Loucy (cell line): ENCODE results near the gene LKAAEAR1.
A peak's percentile ranks its signal among the peaks of the same experiment; 100 is the strongest.

Experiments
- H2AFZ ChIP-seq: fragments of 200-600 bp; sonication (generic); 2 replicates; pipeline ENCODE4 v1.6.0; 2016; ENCODE audit warnings: antibody characterized with exemption, mild to moderate bottlenecking, low read length, moderate library complexity
- H3F3A ChIP-seq: fragments of 200-600 bp; 2 replicates; pipeline ENCODE4 v1.6.0; 2016; ENCODE audit warnings: antibody characterized with exemption, low read depth, mild to moderate bottlenecking
- H3K27me3 ChIP-seq: fragments of 200-600 bp; sonication (generic); 2 replicates; pipeline ENCODE4 v1.6.1; 2014; ENCODE audit warnings: low read length, mild to moderate bottlenecking; ENCODE audit not compliant: insufficient read depth, poor library complexity, severe bottlenecking
- H3K36me3 ChIP-seq: fragments of 200-600 bp; sonication (generic); 2 replicates; pipeline ENCODE4 v1.6.1; 2016; ENCODE audit warnings: low read length; ENCODE audit not compliant: insufficient read depth
- H3K4me1 ChIP-seq: fragments of 200-600 bp; sonication (generic); 2 replicates; pipeline ENCODE4 v1.5.1; 2014; ENCODE audit warnings: low read length, mild to moderate bottlenecking; ENCODE audit not compliant: insufficient read depth, poor library complexity, severe bottlenecking
- H3K4me2 ChIP-seq: fragments of 200-600 bp; sonication (generic); 2 replicates; pipeline ENCODE4 v1.6.0; 2014; ENCODE audit warnings: antibody characterized with exemption, low read length, low read depth, mild to moderate bottlenecking; ENCODE audit not compliant: poor library complexity, severe bottlenecking
- H3K4me3 ChIP-seq: fragments of 200-600 bp; sonication (generic); 2 replicates; pipeline ENCODE4 v1.5.1; 2014; ENCODE audit warnings: low read length, mild to moderate bottlenecking, mixed read lengths; ENCODE audit not compliant: poor library complexity, severe bottlenecking
- H3K79me2 ChIP-seq: fragments of 200-600 bp; sonication (generic); 2 replicates; pipeline ENCODE4 v1.6.1; 2014; ENCODE audit warnings: low read length; ENCODE audit not compliant: insufficient read depth
- H3K9ac ChIP-seq: fragments of 200-600 bp; sonication (generic); 2 replicates; pipeline ENCODE4 v1.6.0; 2014; ENCODE audit warnings: mild to moderate bottlenecking, low read depth, low read length, moderate library complexity; ENCODE audit not compliant: poor library complexity, severe bottlenecking
- H3K9me2 ChIP-seq: fragments of 200-600 bp; sonication (generic); replicated peaks from 2 replicates; pipeline ENCODE4 v1.6.1; 2016; ENCODE audit warnings: low read depth, low read length, mixed read lengths
- H3K9me3 ChIP-seq: fragments of 200-600 bp; sonication (generic); 2 replicates; pipeline ENCODE4 v1.6.1; 2014; ENCODE audit warnings: mild to moderate bottlenecking, antibody characterized with exemption, low read length, low read depth; ENCODE audit not compliant: insufficient read depth
- H4K20me1 ChIP-seq: fragments of 200-600 bp; sonication (generic); 2 replicates; pipeline ENCODE4 v1.6.0; 2014; ENCODE audit warnings: antibody characterized with exemption, low read length, mild to moderate bottlenecking; ENCODE audit not compliant: insufficient read depth, poor library complexity, severe bottlenecking
- CTCF ChIP-seq: fragments of 200-600 bp; sonication (generic); conservative IDR thresholded peaks from 2 replicates; pipeline ENCODE4 v1.5.1; 2014; ENCODE audit warnings: mild to moderate bottlenecking, antibody characterized with exemption, low read length
- EZH2phosphoT487 ChIP-seq: fragments of 200-600 bp; IDR thresholded peaks from 2 replicates; pipeline ENCODE4 v1.6.1; 2018; ENCODE audit warnings: antibody characterized with exemption, mild to moderate bottlenecking, moderate library complexity, borderline replicate concordance

LKAAEAR1 gene

GRCh38 chr20:64101731-64102621 lies 17.8 kb upstream of the LKAAEAR1 start:
- Histone ChIP-seq H4K20me1 (no peaks in the 10 kb centered on the region), H3K79me2 (no peaks in the 10 kb centered on the region), H3K9me3 (no peaks in the 10 kb centered on the region), H3K36me3 (no peaks in the 10 kb centered on the region), H3K9ac (peak overlapping the region; percentile 75), H2AFZ (peak overlapping the region; percentile 95), H3K4me2 (peak overlapping the region; percentile 94), H3K9me2 (no peaks in the 10 kb centered on the region), H3K4me3 (peak overlapping the region; percentile 76), H3K27me3 (no peaks in the 10 kb centered on the region), H3K4me1 (peaks cover 23% of the 10 kb centered on the region), H3F3A (no peaks in the 10 kb centered on the region)
- TF ChIP-seq CTCF (peak; percentile 84), EZH2phosphoT487 (no peak)

GRCh38 chr20:64100946-64101688 lies 16.9 kb upstream of the LKAAEAR1 start:
- Histone ChIP-seq H2AFZ (no peak overlapping the region), H3K36me3 (no peaks in the 10 kb centered on the region), H3K4me1 (peaks cover 23% of the 10 kb centered on the region), H3F3A (no peaks in the 10 kb centered on the region), H3K79me2 (no peaks in the 10 kb centered on the region), H3K4me2 (peak overlapping the region; percentile 94), H3K9me3 (no peaks in the 10 kb centered on the region), H4K20me1 (no peaks in the 10 kb centered on the region), H3K9ac (no peak overlapping the region), H3K4me3 (no peak overlapping the region), H3K27me3 (no peaks in the 10 kb centered on the region), H3K9me2 (no peaks in the 10 kb centered on the region)
- TF ChIP-seq EZH2phosphoT487 (no peak), CTCF (no peak)

GRCh38 chr20:64100566-64100888 lies 16.3 kb upstream of the LKAAEAR1 start:
- H3K9me3 ChIP-seq = no peaks in the 10 kb centered on the region
- H3K9me2 ChIP-seq = no peaks in the 10 kb centered on the region
- TF ChIP-seq CTCF (no peak), EZH2phosphoT487 (no peak)
- H3K9ac ChIP-seq = no peak overlapping the region
- no peaks in the 10 kb centered on the region for H3F3A ChIP-seq
- no peaks in the 10 kb centered on the region for H4K20me1 ChIP-seq
- H3K79me2 ChIP-seq = no peaks in the 10 kb centered on the region
- no peak overlapping the region for H2AFZ ChIP-seq
- H3K4me2 ChIP-seq = no peak overlapping the region
- H3K4me3 ChIP-seq = no peak overlapping the region
- no peaks in the 10 kb centered on the region for H3K27me3 ChIP-seq
- no peaks in the 10 kb centered on the region for H3K36me3 ChIP-seq
- H3K4me1 ChIP-seq = peaks cover 23% of the 10 kb centered on the region
